ENCODE data around the gene CYP27B1.

DNA sequence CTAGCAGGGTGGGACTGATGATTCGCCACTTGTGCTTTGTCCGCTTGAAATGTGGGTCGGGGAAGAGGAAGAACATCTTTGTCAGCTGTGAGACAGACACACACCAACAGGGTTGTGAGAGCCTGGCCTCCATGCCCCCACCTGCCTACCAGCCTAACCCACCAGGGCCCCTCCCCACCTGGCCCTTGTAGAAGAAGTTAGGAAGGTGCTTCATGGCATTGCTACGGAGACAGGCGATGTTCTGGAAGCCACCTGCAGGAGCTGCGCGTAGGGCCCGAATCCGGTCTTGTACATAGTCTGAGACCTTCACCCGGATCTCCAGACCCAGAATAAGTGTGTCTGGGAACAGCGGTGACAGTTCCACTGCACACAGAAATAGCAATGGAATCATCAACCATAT, 2.7 kb upstream of the CYP27B1 start:
- TF ChIP-seq, protein P1, sequence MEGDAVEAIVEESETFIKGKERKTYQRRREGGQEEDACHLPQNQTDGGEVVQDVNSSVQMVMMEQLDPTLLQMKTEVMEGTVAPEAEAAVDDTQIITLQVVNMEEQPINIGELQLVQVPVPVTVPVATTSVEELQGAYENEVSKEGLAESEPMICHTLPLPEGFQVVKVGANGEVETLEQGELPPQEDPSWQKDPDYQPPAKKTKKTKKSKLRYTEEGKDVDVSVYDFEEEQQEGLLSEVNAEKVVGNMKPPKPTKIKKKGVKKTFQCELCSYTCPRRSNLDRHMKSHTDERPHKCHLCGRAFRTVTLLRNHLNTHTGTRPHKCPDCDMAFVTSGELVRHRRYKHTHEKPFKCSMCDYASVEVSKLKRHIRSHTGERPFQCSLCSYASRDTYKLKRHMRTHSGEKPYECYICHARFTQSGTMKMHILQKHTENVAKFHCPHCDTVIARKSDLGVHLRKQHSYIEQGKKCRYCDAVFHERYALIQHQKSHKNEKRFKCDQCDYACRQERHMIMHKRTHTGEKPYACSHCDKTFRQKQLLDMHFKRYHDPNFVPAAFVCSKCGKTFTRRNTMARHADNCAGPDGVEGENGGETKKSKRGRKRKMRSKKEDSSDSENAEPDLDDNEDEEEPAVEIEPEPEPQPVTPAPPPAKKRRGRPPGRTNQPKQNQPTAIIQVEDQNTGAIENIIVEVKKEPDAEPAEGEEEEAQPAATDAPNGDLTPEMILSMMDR (IDR thresholded peaks at IDR 0.05) = no peak
- TF ChIP-seq POLR2AphosphoS5 (IDR thresholded peaks at IDR 0.05) (no peak), POLR2A (IDR thresholded peaks at IDR 0.05) (no peak)

Measured in upper lobe of left lung (tissue), 4 donors.